Activated CD8-positive, alpha-beta memory T cell treated with anti-CD3 and anti-CD28 coated beads for 1 hour (primary cell): Measurements from ENCODE around the gene PDE9A.

ENCODE experiments used
- DNase-seq, 2 donors: peaks; one replicate each; pipeline ENCODE4 v3.0.0-alpha.2; 2020; ENCODE audit warnings: low read depth in 1 of 2; ENCODE audit errors: extremely low read depth in 1 of 2

PDE9A gene

GRCh38 chr21:42767561-42767835 is 114.1 kb downstream of the PDE9A start:
- no peak for DNase-seq

- DNase-seq, result no peak
These were observed 115.1 kb downstream of the PDE9A start for GRCh38 chr21:42768324-42769121.

GRCh38 chr21:42769183-42769819 is 115.9 kb downstream of the PDE9A start:
- DNase-seq, result no peak

GRCh38 chr21:42769820-42770716 is 116.6 kb downstream of the PDE9A start:
- no peak for DNase-seq

GRCh38 chr21:42770717-42771502 is 117.5 kb downstream of the PDE9A start:
- no peak for DNase-seq

GRCh38 chr21:42771503-42771805 is 118.0 kb downstream of the PDE9A start:
- DNase-seq, result no peak

- DNase-seq, result no peak
These were observed 121.7 kb downstream of the PDE9A start for GRCh38 chr21:42775123-42775522.

GRCh38 chr21:42775891-42776290 is 122.5 kb downstream of the PDE9A start:
- DNase-seq, result no peak

- DNase-seq, result no peak
These were observed 123.8 kb downstream of the PDE9A start for GRCh38 chr21:42777064-42777756.

- no peak for DNase-seq
These were observed 124.4 kb downstream of the PDE9A start for GRCh38 chr21:42777757-42778344.

- no peak for DNase-seq
These were observed 126.0 kb downstream of the PDE9A start for GRCh38 chr21:42779431-42779861.

GRCh38 chr21:42780617-42781016 is 127.2 kb downstream of the PDE9A start:
- no peak for DNase-seq

- DNase-seq, result no peak
These were observed 127.9 kb downstream of the PDE9A start for GRCh38 chr21:42781150-42781970.

- DNase-seq, result no peak
These were observed 128.7 kb downstream of the PDE9A start for GRCh38 chr21:42781971-42782722.

- DNase-seq, result no peak
These were observed 129.4 kb downstream of the PDE9A start for GRCh38 chr21:42782723-42783242.

GRCh38 chr21:42784276-42784675 is 130.9 kb downstream of the PDE9A start:
- no peak for DNase-seq

- DNase-seq, result no peak
These were observed 131.6 kb downstream of the PDE9A start for GRCh38 chr21:42784896-42785451.
